HG03064 (cell line): Measurements from ENCODE around the gene SCAF8.

Experiments
- ATAC-seq: cut with Tn5 transposase; IDR thresholded peaks from one replicate; pipeline ENCODE4 v1.9.1; 2021; ENCODE audit warnings: low read depth; ENCODE audit not compliant: unreplicated experiment

Gene SCAF8

DNA sequence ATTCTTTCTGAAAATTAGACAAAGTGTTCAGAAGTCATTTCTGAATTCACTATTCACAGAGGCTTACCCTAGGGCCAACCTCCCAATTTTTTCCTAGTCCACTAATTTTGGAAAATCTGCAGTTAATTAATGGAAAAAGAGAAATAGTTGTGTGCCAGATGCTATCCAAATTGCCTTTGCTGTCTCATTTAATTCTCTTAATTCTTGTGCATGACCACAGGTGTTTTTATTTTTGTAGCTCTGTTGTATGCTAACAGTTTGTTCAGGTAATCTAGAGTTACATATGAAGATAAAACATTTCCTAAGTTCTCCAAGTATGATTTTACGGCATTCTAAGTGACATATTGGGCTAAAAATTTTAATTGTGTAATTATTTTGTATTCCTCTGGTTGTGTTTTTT is 96.8 kb downstream of the SCAF8 start:
- no peak for ATAC-seq

DNA sequence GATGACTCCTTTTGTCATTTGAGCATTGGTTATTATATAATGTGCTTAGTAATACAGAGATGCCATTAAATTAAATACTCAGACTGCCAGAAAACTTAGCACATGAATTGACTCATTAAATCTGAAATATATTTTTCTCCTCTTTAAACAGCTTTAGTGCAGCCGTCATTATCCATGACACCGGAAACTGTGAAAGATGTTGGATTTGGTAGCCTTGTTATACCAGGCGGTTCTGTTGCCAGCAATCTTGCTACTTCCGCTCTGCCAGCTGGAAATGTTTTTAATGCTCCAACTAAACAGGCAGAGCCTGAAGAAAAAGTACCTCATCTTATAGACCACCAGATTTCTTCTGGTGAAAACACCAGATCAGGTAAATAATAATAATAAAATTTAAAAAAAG is 97.6 kb downstream of the SCAF8 start:
- ATAC-seq: no peak

DNA sequence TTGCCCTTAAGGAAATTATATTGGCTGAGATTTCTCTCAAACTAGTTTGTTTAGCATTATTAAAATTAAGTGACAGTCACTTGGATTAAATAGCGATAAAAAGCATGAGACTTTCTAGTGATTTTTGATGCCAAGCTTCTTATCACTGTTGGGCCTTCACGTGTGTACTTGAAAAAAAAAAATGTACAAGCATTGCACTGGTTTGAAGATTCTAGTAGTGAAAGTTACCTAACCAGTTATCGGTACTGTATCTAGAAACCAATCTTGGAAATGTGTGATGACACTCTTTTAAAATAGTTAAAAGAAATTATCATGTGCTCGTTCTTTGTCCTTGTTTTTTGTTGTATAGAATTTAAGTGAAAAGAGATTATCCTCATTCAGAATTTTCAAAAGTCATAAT is 102.1 kb downstream of the SCAF8 start:
- ATAC-seq: no peak

GRCh38 chr6:154839546-154839945 is 106.3 kb downstream of the SCAF8 start:
- no peak for ATAC-seq

DNA sequence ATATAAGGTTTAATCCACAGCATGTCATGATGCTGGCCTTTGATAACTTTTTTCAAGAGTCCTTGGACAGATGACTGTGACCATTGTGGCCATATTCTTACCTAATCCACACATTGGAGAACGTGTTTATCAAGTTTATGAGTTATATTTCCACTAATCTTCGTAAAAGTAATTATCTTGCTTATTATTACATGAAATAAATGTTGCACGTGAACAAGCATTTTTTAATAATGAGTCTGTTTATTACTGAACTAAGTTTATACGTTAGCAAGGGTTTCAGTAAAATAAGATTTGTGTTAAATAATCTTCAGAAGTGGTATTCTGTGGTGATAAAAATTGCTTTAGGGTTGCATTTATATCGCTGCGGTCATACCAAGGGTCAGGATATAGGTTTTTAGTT is 107.1 kb downstream of the SCAF8 start:
- ATAC-seq: no peak

- no peak for ATAC-seq
Measured at GRCh38 chr6:154841109-154841508, 107.9 kb downstream of the SCAF8 start.

DNA sequence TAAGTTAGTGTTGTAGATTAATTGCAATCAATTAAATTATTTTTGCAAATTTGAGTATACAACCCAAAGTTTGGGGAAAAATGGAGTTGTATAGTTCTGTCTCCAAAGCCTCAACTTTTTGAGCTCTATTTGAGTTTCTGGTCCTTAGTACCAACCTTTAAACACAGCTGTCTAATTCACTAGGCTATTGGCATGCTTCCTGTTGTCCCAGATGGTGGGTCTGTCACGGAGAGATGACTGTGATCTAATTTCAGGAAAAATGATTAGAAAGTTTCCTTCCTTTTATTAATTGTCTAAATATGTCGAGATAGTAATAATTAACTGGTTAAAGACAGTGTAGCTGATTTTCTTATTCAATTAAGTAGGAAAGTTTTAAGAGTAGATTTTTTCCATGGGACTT is 109.6 kb downstream of the SCAF8 start:
- ATAC-seq: no peak

DNA sequence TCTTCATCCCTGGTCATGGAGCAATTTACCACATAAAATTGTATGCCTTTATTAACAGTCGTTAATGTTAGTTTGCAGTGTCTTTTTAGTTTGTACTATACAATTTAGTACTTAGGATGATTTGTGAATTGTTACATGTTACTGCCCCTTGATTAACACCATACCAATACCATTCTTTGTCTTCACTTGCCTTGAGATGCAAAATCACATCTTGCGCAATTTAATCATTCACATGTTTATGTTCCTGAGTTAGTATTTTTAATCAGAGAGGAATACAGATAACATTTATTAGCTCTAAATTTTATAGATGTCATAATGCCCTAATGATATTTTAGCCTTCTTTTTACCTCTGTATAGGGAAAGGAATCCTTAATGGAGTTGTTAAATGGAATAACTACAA is 114.1 kb downstream of the SCAF8 start:
- no peak for ATAC-seq

- ATAC-seq: no peak
Measured at GRCh38 chr6:154848580-154848979, 115.4 kb downstream of the SCAF8 start.

GRCh38 chr6:154849475-154849874 is 116.3 kb downstream of the SCAF8 start:
- no peak for ATAC-seq

GRCh38 chr6:154852687-154853086 is 119.5 kb downstream of the SCAF8 start:
- ATAC-seq: no peak

- ATAC-seq: no peak
Measured at GRCh38 chr6:154857529-154857928, 124.3 kb downstream of the SCAF8 start.

- ATAC-seq: no peak
Measured at GRCh38 chr6:154861825-154862224, 128.6 kb downstream of the SCAF8 start.

DNA sequence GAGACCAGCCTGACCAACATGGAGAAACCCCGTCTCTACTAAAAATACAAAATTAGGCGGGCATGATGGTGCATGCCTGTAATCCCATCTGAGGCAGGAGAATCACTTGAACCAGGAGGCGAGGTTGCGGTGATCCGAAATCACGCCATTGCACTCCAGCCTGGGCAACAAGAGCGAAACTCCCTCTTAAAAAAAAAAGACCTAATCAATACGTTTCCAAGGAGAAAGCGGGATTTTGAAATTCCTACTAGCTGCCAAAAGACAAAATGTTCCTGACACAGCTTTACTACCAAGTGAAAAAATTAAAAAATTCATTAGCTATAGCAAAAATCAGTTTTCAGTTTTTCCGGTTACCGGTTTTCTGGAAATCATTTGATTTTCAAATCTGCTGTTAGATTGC is 129.3 kb downstream of the SCAF8 start:
- ATAC-seq: no peak

GRCh38 chr6:154864066-154864430 is 130.8 kb downstream of the SCAF8 start:
- ATAC-seq: no peak

DNA sequence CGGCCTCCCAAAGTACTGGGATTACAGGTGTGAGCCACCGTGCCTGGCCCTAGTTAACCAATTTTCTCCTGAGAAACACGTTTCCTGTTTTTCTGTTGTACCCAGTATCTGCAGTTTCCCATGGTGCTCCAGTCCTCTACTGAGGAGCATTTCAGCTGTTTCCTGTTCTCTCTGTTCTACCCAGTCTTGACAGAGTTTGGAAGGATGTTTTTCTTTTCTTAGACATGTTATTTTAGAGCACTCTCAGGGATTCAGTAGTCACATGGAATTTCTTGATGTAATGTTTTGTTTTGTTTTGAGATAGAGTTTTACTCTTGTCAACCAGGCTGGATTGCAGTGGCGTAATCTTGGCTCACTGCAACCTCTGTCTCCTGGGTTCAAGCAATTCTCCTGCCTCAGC is 132.1 kb downstream of the SCAF8 start:
- no peak for ATAC-seq

GRCh38 chr6:154868143-154868594 is 135.0 kb downstream of the SCAF8 start:
- ATAC-seq: no peak

DNA sequence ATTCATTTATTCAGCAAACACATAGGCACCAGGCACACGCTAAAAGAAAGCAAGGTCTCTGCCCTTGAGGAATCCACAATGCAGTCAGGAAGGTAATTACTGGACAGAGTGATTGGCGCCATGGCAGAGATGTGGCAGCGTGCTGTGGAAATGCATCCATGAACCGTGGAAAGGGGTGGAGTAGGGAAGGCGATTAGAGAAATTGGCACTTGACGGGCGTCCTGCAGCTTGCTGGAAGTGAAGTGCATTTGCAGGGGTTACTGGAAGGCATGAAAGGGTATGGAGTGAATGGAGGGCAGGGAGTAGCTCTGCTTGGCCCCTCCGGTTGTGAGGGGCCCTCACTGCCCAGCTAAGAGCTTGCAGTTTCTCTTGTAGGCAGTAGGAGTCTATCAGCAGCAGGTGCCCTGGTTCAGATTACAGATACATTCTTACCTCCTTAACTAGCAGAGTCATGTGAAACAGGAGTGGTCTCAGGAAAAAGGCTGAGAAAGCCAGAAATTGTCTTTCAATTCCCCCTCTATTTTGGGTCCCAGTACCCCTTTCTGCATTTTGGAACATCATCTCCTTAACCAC is 139.4 kb downstream of the SCAF8 start:
- no peak for ATAC-seq

- ATAC-seq: no peak
Measured at GRCh38 chr6:154873546-154873945, 140.3 kb downstream of the SCAF8 start.

DNA sequence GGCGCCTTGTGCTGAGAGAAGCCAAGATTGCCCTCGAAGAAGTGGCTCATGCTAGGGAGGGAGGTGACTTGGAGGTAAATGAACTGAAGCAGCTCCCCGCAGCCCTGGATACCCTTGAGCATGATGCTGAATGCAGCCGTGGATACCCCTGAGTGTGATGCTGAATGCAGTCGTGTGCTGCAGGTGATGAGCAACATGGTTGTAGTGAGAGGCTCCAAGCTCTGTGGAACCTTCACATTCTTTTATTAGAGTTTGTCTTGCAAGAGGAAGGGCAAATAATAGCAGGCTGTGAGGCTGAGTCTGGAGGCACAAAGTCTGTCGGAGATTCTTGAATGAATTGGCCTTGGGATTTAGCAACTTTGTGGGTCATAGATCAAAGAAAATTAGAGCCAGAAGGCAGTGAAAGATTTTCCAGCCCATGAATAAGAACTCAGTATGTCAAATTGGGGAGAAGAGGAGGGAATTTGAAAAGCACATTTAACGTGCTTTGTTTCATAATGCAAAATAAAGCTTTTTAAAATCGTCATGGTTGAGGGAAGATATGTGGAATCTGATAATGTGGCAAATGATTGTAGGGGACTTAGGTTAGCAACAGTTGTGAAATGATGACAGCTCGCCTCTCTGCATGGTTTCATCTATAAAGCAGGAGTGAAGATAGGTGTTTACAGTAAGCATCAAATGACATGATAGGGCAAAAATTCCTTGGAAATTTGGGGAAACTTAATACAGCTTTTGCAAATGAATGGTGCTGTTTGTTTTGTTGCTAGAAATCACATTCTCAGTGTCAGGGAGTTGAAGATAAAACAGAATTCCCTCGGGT is 141.8 kb downstream of the SCAF8 start:
- ATAC-seq: no peak

- ATAC-seq: no peak
Measured at GRCh38 chr6:154876486-154877280, 143.5 kb downstream of the SCAF8 start.
